A549 (cell line): Measurements from ENCODE around the gene CTXN3. TPM values are rescaled to one million over a fixed set of nuclear protein-coding genes. Genes with fewer than 3 reads are reported as not detected.

Experiments used
- ATAC-seq, 2 experiments: fragments of 200-7000 bp in 1 of 2; fragments of >200 bp in 1 of 2; cut with Nextera tagmentation in 1 of 2; cut with Tn5 transposase in 1 of 2; 3 replicates each; pipeline versions ENCODE4 v1.8.0 to v1.9.1; 2018 to 2020; ENCODE audit warnings: mild to moderate bottlenecking in 1 of 2, moderate library complexity in 1 of 2
- CTCF ChIA-PET: fragments of 300-600 bp; sonication (Branson Sonifier 250); formaldehyde crosslinking; extraction: SDS; loops from one replicate; lab custom pipeline; 2021; ENCODE audit warnings: antibody characterized with exemption, inconsistent platforms; lab: Yijun Ruan, JAX
- POLR2A ChIA-PET: fragments of 350-600 bp; formaldehyde crosslinking; extraction: SDS; loops from one replicate; lab custom pipeline; 2021; ENCODE audit warnings: antibody characterized with exemption, inconsistent platforms; lab: Yijun Ruan, JAX
- DNase-seq, 2 experiments: peaks; one replicate each; pipeline versions ENCODE4 v3.0.0 to v3.0.0-alpha.2; 2011 to 2016; ENCODE audit warnings: low read depth in 1 of 2, low spot score in 1 of 2
- FAIRE-seq: peaks from 2 replicates; lab custom pipeline; 2011; peaks lifted over from hg19 to GRCh38; lab: Jason Lieb, UNC
- H3K27ac ChIP-seq, 2 experiments: fragments of >200 bp; sonication (Bioruptor Twin); formaldehyde crosslinking; 3 replicates each; pipeline ENCODE4 v1.5.1; 2016 to 2017
- H3K4me1 ChIP-seq: fragments of >200 bp; sonication (Bioruptor Twin); formaldehyde crosslinking; 3 replicates; pipeline ENCODE4 v1.6.1; 2016
- H3K4me2 ChIP-seq: fragments of >200 bp; sonication (Bioruptor Twin); formaldehyde crosslinking; 3 replicates; pipeline ENCODE4 v1.6.1; 2016
- H3K4me3 ChIP-seq: fragments of >200 bp; sonication (Bioruptor Twin); formaldehyde crosslinking; 3 replicates; pipeline ENCODE4 v1.5.1; 2016
- H3K9me3 ChIP-seq: fragments of >200 bp; sonication (Bioruptor Twin); formaldehyde crosslinking; 3 replicates; pipeline ENCODE4 v1.6.1; 2016
- CHD4 ChIP-seq: fragments of 200-600 bp; sonication (generic); IDR thresholded peaks from 2 replicates; pipeline ENCODE4 v1.6.1; 2016; ENCODE audit warnings: antibody characterized with exemption, mild to moderate bottlenecking, borderline replicate concordance
- FOSL2 ChIP-seq, 2 experiments: fragments of 450-650 bp in 1 of 2; fragments of >200 bp in 1 of 2; sonication (Bioruptor Twin) in 1 of 2; formaldehyde crosslinking; IDR thresholded peaks; 2 replicates each; pipeline versions ENCODE4 v1.5.0 to v1.6.1; 2016 to 2020; ENCODE audit warnings: mild to moderate bottlenecking in 1 of 2, moderate library complexity in 1 of 2
- GATA3 ChIP-seq: IDR thresholded peaks from 2 replicates; pipeline ENCODE4 v1.6.1; 2012; ENCODE audit warnings: borderline replicate concordance
- HDAC2 ChIP-seq: fragments of 200-600 bp; sonication (generic); IDR thresholded peaks from 2 replicates; pipeline ENCODE4 v1.6.1; 2016
- HEYL ChIP-seq: fragments of 250-450 bp; sonication (Bioruptor Pico); IDR thresholded peaks from 2 replicates; pipeline ENCODE4 v1.8.0; 2021; ENCODE audit warnings: mild to moderate bottlenecking, moderate library complexity
- HOXB5 ChIP-seq: fragments of 250-450 bp; sonication (Bioruptor Pico); IDR thresholded peaks from 2 replicates; pipeline ENCODE4 v1.5.0; 2020; ENCODE audit warnings: mild to moderate bottlenecking, moderate library complexity
- JUNB ChIP-seq: fragments of >200 bp; sonication (Bioruptor Twin); formaldehyde crosslinking; IDR thresholded peaks from 2 replicates; pipeline ENCODE4 v1.6.1; 2016
- KDM5A ChIP-seq: fragments of 200-600 bp; sonication (generic); IDR thresholded peaks from 2 replicates; pipeline ENCODE4 v1.6.1; 2016; ENCODE audit warnings: antibody characterized with exemption, mild to moderate bottlenecking
- MAZ ChIP-seq: fragments of 150-350 bp; IDR thresholded peaks from 2 replicates; pipeline ENCODE4 v1.6.1; 2014; ENCODE audit warnings: antibody characterized with exemption, low read depth, low read length, borderline replicate concordance
- MYC ChIP-seq: IDR thresholded peaks from 2 replicates; pipeline ENCODE4 v1.6.1; 2012; ENCODE audit warnings: mild to moderate bottlenecking, inconsistent platforms, low read length, improper control_type of control experiment, borderline replicate concordance
- POLR2AphosphoS2 ChIP-seq: conservative IDR thresholded peaks from 2 replicates; pipeline ENCODE4 v1.6.1; 2012; ENCODE audit warnings: low read length, improper control_type of control experiment, inconsistent platforms
- RAD21 ChIP-seq, 2 experiments: fragments of >200 bp in 1 of 2; sonication (Bioruptor Twin) in 1 of 2; formaldehyde crosslinking in 1 of 2; IDR thresholded peaks in 1 of 2; conservative IDR thresholded peaks in 1 of 2; 2 replicates in 1 of 2; 3 replicates in 1 of 2; pipeline ENCODE4 v1.6.1; 2012 to 2018; ENCODE audit warnings: inconsistent platforms in 1 of 2
- RFX5 ChIP-seq: fragments of 450-650 bp; IDR thresholded peaks from 2 replicates; pipeline ENCODE4 v1.7.1; 2014; ENCODE audit warnings: antibody characterized with exemption, mild to moderate bottlenecking, moderate library complexity
- TFCP2L1 ChIP-seq: fragments of 250-450 bp; sonication (Bioruptor Pico); IDR thresholded peaks from 2 replicates; pipeline ENCODE4 v1.5.0; 2021; ENCODE audit warnings: mild to moderate bottlenecking
- ZC3H11A ChIP-seq: fragments of 450-650 bp; IDR thresholded peaks from 2 replicates; pipeline ENCODE4 v1.6.1; 2014; ENCODE audit warnings: antibody characterized with exemption, mild to moderate bottlenecking
- ZNF302 ChIP-seq: fragments of 250-450 bp; sonication (Bioruptor Pico); IDR thresholded peaks from 2 replicates; pipeline ENCODE4 v1.9.0; 2021; ENCODE audit warnings: inconsistent platforms, mild to moderate bottlenecking, moderate library complexity
- ZSCAN20 ChIP-seq: fragments of 250-450 bp; sonication (Bioruptor Pico); IDR thresholded peaks from 2 replicates; pipeline ENCODE4 v1.8.0; 2022; ENCODE audit warnings: mild to moderate bottlenecking, moderate library complexity
- WGBS: methylation state at CpG from one replicate; pipeline ENCODE4 v1.1.6; 2017; ENCODE audit errors: missing lambda C conversion rate; 5-methylcytosine and 5-hydroxymethylcytosine counted together
- polyA plus RNA-seq, 4 experiments: library from polyadenylated mRNA; depleted of rRNA in 3 of 4; stranded (reverse); fragments of >200 nt; fragmentation: RNase III in 1 of 4; extraction: RNeasy Plus Mini Kit Qiagen cat#74134 plus additional on column Dnase treatment in 1 of 4; gene quantifications; 2 replicates in 3 of 4; 3 replicates in 1 of 4; pipeline ENCODE4 v1.2.3, GENCODE V29; 2011 to 2017
- TF ChIP-seq, protein P1 (sequence below): fragments of 250-450 bp; sonication (Bioruptor Pico); IDR thresholded peaks from 2 replicates; pipeline ENCODE4 v1.5.0; 2021; ENCODE audit warnings: mild to moderate bottlenecking, moderate library complexity, borderline replicate concordance
- TF ChIP-seq, protein P2 (sequence below): fragments of >200 bp; sonication (Bioruptor Twin); formaldehyde crosslinking; IDR thresholded peaks from 3 replicates; pipeline ENCODE4 v1.6.1; 2016
- TF ChIP-seq, protein P3 (sequence below): IDR thresholded peaks from 2 replicates; pipeline ENCODE4 v1.6.1; 2012
- TF ChIP-seq, protein P4 (sequence below): fragments of >200 bp; sonication (Bioruptor Twin); formaldehyde crosslinking; IDR thresholded peaks from 3 replicates; pipeline ENCODE4 v1.5.1; 2016
- TF ChIP-seq, protein P5 (sequence below): fragments of 250-450 bp; sonication (Bioruptor Pico); IDR thresholded peaks from 2 replicates; pipeline ENCODE4 v1.5.0; 2020; ENCODE audit warnings: low read depth, mild to moderate bottlenecking, moderate library complexity
- TF ChIP-seq, protein P6 (sequence below): fragments of 450-650 bp; IDR thresholded peaks from 2 replicates; pipeline ENCODE4 v1.6.1; 2014; ENCODE audit warnings: antibody characterized with exemption
- TF ChIP-seq, protein P7 (sequence below): fragments of 150-350 bp; IDR thresholded peaks from 2 replicates; pipeline ENCODE4 v1.6.1; 2014; ENCODE audit warnings: low read depth, mild to moderate bottlenecking, low read length

Gene CTXN3
- polyA plus RNA-seq, 2 of the 4 experiments (the other 2 are of a cell fraction): not detected

DNA sequence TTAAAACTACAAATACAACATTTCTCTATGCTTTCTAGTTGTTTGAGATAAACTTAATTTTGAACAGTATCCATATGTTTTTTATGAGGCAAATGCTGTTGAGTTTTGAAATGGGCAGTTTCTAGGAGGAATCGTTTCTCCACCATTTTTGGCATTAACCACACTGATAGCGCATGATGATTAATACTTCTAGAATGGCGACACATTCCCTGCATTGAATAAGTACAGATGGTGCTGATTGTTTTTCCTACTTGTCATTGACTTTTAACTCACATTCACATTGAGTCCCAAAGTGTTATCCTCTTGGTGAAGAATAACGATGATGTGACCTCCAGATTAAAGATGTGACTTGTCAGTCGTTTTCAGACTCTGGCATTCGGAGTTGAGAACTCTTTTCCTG is 47.8 kb downstream of the CTXN3 start:
- ChIA-PET CTCF (no interaction called here), POLR2A (no interaction called here)
- H3K4me1 ChIP-seq: peaks cover 41% of the 10 kb centered on the region
- no peaks in the 10 kb centered on the region for H3K9me3 ChIP-seq
- DNase-seq (no peak), ATAC-seq (peak in 1 of 2 experiments; percentile 34; a peak in 1 of 6 replicates), FAIRE-seq (no peak)
- no peak overlapping the region for H3K27ac ChIP-seq
- peak overlapping the region; percentile 48 for H3K4me2 ChIP-seq
- no peak overlapping the region for H3K4me3 ChIP-seq
- no peak for TF ChIP-seq MAZ
- TF ChIP-seq FOSL2 (IDR thresholded peaks at IDR 0.05): no peak
- peak; percentile 35; the same call in 1 of the 2 replicates for TF ChIP-seq FOSL2 (CRISPR knock-in tag; IDR thresholded peaks at IDR 0.05)
- TF ChIP-seq, protein P1, sequence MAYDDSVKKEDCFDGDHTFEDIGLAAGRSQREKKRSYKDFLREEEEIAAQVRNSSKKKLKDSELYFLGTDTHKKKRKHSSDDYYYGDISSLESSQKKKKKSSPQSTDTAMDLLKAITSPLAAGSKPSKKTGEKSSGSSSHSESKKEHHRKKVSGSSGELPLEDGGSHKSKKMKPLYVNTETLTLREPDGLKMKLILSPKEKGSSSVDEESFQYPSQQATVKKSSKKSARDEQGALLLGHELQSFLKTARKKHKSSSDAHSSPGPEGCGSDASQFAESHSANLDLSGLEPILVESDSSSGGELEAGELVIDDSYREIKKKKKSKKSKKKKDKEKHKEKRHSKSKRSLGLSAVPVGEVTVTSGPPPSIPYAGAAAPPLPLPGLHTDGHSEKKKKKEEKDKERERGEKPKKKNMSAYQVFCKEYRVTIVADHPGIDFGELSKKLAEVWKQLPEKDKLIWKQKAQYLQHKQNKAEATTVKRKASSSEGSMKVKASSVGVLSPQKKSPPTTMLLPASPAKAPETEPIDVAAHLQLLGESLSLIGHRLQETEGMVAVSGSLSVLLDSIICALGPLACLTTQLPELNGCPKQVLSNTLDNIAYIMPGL (CRISPR knock-in tag): no peak
- TF ChIP-seq GATA3: peak; percentile 30; the same call in 1 of the 2 replicates
- 63% methylated on average over 6 of the region's 6 CpGs for WGBS

DNA sequence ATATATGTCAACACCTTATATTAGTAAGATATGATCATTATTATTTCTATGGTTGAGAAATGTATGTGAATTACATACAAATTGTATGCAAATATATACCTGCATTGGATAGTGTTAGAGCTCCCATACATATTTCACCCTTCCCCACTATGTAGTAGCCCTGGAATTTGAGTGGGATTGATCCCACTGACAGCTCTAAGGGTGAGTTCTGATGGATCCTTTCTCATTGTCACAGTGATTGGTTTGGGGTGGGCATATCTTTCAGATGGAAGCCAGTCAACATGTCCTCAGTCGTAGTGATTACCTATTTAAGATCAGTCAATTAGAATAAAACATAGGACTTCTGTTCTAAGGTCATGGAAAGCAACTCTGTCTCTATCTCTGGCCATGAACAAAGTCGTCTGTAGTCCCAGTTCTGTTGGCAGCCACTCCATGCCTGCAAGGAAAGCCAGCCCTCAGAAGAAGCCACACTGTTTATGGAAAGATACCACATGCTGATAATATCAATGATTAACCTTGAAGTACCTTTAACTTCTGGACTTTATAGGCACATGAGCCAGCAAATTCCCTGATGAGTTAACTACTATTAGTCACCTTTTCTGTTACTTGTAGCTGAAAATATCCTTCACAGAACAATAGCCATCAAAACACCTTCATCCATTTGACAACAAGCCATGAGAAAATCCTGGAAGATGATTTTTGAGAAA is 49.2 kb downstream of the CTXN3 start:
- POLR2A ChIA-PET: no interaction called here
- CTCF ChIA-PET: interaction anchor here (0.6 to 0.7 kb wide), 2 partner anchors 192 to 637 kb away, joined by 3 to 6 read pairs; no protein-coding TSS in a partner anchor
- 11% methylated on average over 2 of the region's 2 CpGs for WGBS
- peak overlapping the region; percentile 62 for H3K4me2 ChIP-seq
- FAIRE-seq: peak; percentile 98
- peaks cover 41% of the 10 kb centered on the region for H3K4me1 ChIP-seq
- H3K27ac ChIP-seq: peak overlapping the region; percentile 43 to 57; a peak in 3 of 6 replicates
- peak; percentile 36 to 73 for DNase-seq
- no peaks in the 10 kb centered on the region for H3K9me3 ChIP-seq
- H3K4me3 ChIP-seq: no peak overlapping the region
- peak; percentile 86 to 91 for ATAC-seq
- TF ChIP-seq ZC3H11A (no peak), RFX5 (no peak), POLR2AphosphoS2 (no peak), ZSCAN20 (CRISPR knock-in tag) (no peak), HOXB5 (CRISPR knock-in tag) (no peak), KDM5A (no peak), JUNB (peak; percentile 67), ZNF302 (no peak), HDAC2 (no peak), MYC (no peak), CHD4 (no peak), FOSL2 (IDR thresholded peaks at IDR 0.05) (peak; percentile 56; the same call in 1 of the 2 replicates), FOSL2 (CRISPR knock-in tag; IDR thresholded peaks at IDR 0.05) (peak; percentile 81), HEYL (CRISPR knock-in tag) (no peak), TFCP2L1 (CRISPR knock-in tag) (no peak), RAD21 (conservative IDR thresholded peaks at IDR 0.05 in 1 of 2, IDR thresholded peaks at IDR 0.05 in 1 of 2) (no peak)
- TF ChIP-seq, protein P1 (CRISPR knock-in tag): no peak
- TF ChIP-seq, protein P2, sequence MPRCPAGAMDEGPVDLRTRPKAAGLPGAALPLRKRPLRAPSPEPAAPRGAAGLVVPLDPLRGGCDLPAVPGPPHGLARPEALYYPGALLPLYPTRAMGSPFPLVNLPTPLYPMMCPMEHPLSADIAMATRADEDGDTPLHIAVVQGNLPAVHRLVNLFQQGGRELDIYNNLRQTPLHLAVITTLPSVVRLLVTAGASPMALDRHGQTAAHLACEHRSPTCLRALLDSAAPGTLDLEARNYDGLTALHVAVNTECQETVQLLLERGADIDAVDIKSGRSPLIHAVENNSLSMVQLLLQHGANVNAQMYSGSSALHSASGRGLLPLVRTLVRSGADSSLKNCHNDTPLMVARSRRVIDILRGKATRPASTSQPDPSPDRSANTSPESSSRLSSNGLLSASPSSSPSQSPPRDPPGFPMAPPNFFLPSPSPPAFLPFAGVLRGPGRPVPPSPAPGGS: no peak
- TF ChIP-seq, protein P3, sequence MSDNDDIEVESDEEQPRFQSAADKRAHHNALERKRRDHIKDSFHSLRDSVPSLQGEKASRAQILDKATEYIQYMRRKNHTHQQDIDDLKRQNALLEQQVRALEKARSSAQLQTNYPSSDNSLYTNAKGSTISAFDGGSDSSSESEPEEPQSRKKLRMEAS: peak; percentile 61
- TF ChIP-seq, protein P4, sequence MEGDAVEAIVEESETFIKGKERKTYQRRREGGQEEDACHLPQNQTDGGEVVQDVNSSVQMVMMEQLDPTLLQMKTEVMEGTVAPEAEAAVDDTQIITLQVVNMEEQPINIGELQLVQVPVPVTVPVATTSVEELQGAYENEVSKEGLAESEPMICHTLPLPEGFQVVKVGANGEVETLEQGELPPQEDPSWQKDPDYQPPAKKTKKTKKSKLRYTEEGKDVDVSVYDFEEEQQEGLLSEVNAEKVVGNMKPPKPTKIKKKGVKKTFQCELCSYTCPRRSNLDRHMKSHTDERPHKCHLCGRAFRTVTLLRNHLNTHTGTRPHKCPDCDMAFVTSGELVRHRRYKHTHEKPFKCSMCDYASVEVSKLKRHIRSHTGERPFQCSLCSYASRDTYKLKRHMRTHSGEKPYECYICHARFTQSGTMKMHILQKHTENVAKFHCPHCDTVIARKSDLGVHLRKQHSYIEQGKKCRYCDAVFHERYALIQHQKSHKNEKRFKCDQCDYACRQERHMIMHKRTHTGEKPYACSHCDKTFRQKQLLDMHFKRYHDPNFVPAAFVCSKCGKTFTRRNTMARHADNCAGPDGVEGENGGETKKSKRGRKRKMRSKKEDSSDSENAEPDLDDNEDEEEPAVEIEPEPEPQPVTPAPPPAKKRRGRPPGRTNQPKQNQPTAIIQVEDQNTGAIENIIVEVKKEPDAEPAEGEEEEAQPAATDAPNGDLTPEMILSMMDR: no peak
- TF ChIP-seq, protein P5, sequence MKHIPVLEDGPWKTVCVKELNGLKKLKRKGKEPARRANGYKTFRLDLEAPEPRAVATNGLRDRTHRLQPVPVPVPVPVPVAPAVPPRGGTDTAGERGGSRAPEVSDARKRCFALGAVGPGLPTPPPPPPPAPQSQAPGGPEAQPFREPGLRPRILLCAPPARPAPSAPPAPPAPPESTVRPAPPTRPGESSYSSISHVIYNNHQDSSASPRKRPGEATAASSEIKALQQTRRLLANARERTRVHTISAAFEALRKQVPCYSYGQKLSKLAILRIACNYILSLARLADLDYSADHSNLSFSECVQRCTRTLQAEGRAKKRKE (CRISPR knock-in tag): no peak
- TF ChIP-seq, protein P6, sequence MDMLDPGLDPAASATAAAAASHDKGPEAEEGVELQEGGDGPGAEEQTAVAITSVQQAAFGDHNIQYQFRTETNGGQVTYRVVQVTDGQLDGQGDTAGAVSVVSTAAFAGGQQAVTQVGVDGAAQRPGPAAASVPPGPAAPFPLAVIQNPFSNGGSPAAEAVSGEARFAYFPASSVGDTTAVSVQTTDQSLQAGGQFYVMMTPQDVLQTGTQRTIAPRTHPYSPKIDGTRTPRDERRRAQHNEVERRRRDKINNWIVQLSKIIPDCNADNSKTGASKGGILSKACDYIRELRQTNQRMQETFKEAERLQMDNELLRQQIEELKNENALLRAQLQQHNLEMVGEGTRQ: no peak
- TF ChIP-seq, protein P7, sequence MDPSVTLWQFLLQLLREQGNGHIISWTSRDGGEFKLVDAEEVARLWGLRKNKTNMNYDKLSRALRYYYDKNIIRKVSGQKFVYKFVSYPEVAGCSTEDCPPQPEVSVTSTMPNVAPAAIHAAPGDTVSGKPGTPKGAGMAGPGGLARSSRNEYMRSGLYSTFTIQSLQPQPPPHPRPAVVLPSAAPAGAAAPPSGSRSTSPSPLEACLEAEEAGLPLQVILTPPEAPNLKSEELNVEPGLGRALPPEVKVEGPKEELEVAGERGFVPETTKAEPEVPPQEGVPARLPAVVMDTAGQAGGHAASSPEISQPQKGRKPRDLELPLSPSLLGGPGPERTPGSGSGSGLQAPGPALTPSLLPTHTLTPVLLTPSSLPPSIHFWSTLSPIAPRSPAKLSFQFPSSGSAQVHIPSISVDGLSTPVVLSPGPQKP: no peak
